PC-3 (cell line): ENCODE data around the gene PDHB. TPM values are rescaled to one million over a fixed set of nuclear protein-coding genes. Genes with fewer than 3 reads are reported as not detected.

Source experiments
- ATAC-seq: fragments of 200-7000 bp; cut with Tn5 transposase; 2 replicates; pipeline ENCODE4 v1.9.1; 2020; ENCODE audit warnings: mild to moderate bottlenecking, moderate library complexity
- BruUV-seq: library from RNA; stranded (reverse); fragments of 400-500 nt; replicated peaks from 2 replicates; lab custom pipeline; 2021; lab: Mats Ljungman, UMichigan
- CTCF ChIA-PET: fragments of 300-600 bp; sonication (Branson Sonifier 250); formaldehyde crosslinking; loops from one replicate; lab custom pipeline; 2022; ENCODE audit warnings: antibody characterized with exemption; lab: Charles Lee
- POLR2A ChIA-PET: fragments of 300-600 bp; sonication (Branson Sonifier 250); formaldehyde crosslinking; loops from one replicate; lab custom pipeline; 2022; ENCODE audit warnings: antibody characterized with exemption; ENCODE audit not compliant: unreplicated experiment; lab: Charles Lee
- DNase-seq: peaks from one replicate; pipeline ENCODE4 v3.0.0-alpha.2; 2015
- H2AFZ ChIP-seq: fragments of 300-600 bp; sonication (generic); 2 replicates; pipeline ENCODE4 v1.6.0; 2016; ENCODE audit warnings: antibody characterized with exemption, low read length
- H3F3A ChIP-seq: fragments of 300-600 bp; sonication (generic); one replicate; pipeline ENCODE4 v1.6.0; 2017; ENCODE audit warnings: antibody characterized with exemption, low read length, control low read depth, mild to moderate bottlenecking; ENCODE audit not compliant: unreplicated experiment
- H3K27ac ChIP-seq: fragments of 300-600 bp; sonication (generic); 2 replicates; pipeline ENCODE4 v1.5.1; 2016; ENCODE audit warnings: mild to moderate bottlenecking, low read length
- H3K27me3 ChIP-seq: fragments of 300-600 bp; sonication (generic); 2 replicates; pipeline ENCODE4 v1.6.1; 2016; ENCODE audit warnings: low read length, mixed read lengths
- H3K36me3 ChIP-seq: fragments of 300-600 bp; sonication (generic); 2 replicates; pipeline ENCODE4 v1.6.1; 2016; ENCODE audit warnings: low read depth, mixed run types, low read length, mixed read lengths
- H3K4me1 ChIP-seq: fragments of 300-600 bp; sonication (generic); 2 replicates; pipeline ENCODE4 v1.5.1; 2016; ENCODE audit warnings: low read length; ENCODE audit not compliant: insufficient read depth
- H3K4me2 ChIP-seq: fragments of 300-600 bp; sonication (generic); 2 replicates; pipeline ENCODE4 v1.6.0; 2016; ENCODE audit warnings: low read length
- H3K4me3 ChIP-seq: fragments of 300-600 bp; sonication (generic); 2 replicates; pipeline ENCODE4 v1.5.1; 2016; ENCODE audit warnings: mild to moderate bottlenecking, low read length, mixed read lengths
- H3K79me2 ChIP-seq: fragments of 300-600 bp; sonication (generic); 2 replicates; pipeline ENCODE4 v1.6.1; 2017; ENCODE audit warnings: low read length, mixed read lengths
- H3K9ac ChIP-seq: fragments of 300-600 bp; sonication (generic); 2 replicates; pipeline ENCODE4 v1.6.0; 2016; ENCODE audit warnings: mild to moderate bottlenecking, low read length
- H3K9me2 ChIP-seq: fragments of 300-600 bp; sonication (generic); replicated peaks from 2 replicates; pipeline ENCODE4 v1.6.1; 2016; ENCODE audit warnings: mixed run types, low read length, mixed read lengths
- H3K9me3 ChIP-seq: fragments of 300-600 bp; sonication (generic); 2 replicates; pipeline ENCODE4 v1.6.1; 2016; ENCODE audit warnings: low read length, mixed read lengths
- H4K20me1 ChIP-seq: fragments of 300-600 bp; sonication (generic); 2 replicates; pipeline ENCODE4 v1.6.1; 2016; ENCODE audit warnings: low read length, mixed read lengths
- CTCF ChIP-seq: fragments of 300-600 bp; sonication (generic); conservative IDR thresholded peaks from 2 replicates; pipeline ENCODE4 v1.5.1; 2017; ENCODE audit warnings: antibody characterized with exemption, low read depth, mild to moderate bottlenecking, low read length
- EZH2 ChIP-seq: fragments of 300-600 bp; sonication (generic); IDR thresholded peaks from one replicate; pipeline ENCODE4 v1.6.1; 2017; ENCODE audit warnings: antibody characterized with exemption, mild to moderate bottlenecking, low read length; ENCODE audit not compliant: unreplicated experiment
- EZH2phosphoT487 ChIP-seq: fragments of 300-600 bp; sonication (generic); IDR thresholded peaks from 2 replicates; pipeline ENCODE4 v1.6.1; 2018; ENCODE audit warnings: mild to moderate bottlenecking, antibody characterized with exemption, low read length, borderline replicate concordance
- intact Hi-C: fragments of 100-400 bp; cut with micrococcal nuclease; formaldehyde crosslinking; loops from 2 replicates; pipeline ENCODE4 v1.9.0; 2023
- total RNA-seq: library from RNA; depleted of rRNA; stranded (reverse); fragments of >200 nt; gene quantifications from 2 replicates; pipeline ENCODE4 v1.2.3, GENCODE V29; 2014

Gene PDHB
- total RNA-seq, 1 experiment from 2014 or later: 103 TPM

GRCh38 chr3:58408906-58409305 lies 24.7 kb downstream of the PDHB start:
- no peak overlapping the region for H3K27ac ChIP-seq
- H2AFZ ChIP-seq: no peak overlapping the region
- H3K9me3 ChIP-seq: no peaks in the 10 kb centered on the region
- TF ChIP-seq EZH2 (no peak), CTCF (no peak), EZH2phosphoT487 (no peak)
- CTCF ChIA-PET: no interaction called here
- H3K36me3 ChIP-seq: peaks cover 2% of the 10 kb centered on the region; the same call in 1 of the 2 replicates
- DNase-seq (no peak), ATAC-seq (no peak)
- no peaks in the 10 kb centered on the region for H4K20me1 ChIP-seq
- H3K9ac ChIP-seq: no peak overlapping the region
- no peaks in the 10 kb centered on the region for H3K9me2 ChIP-seq
- no peaks in the 10 kb centered on the region for H3K27me3 ChIP-seq
- H3K79me2 ChIP-seq: no peaks in the 10 kb centered on the region
- no peak overlapping the region for H3K4me3 ChIP-seq
- intact Hi-C loops: no loop called here
- POLR2A ChIA-PET: no interaction called here
- peaks cover 11% of the 10 kb centered on the region for H3K4me1 ChIP-seq
- H3K4me2 ChIP-seq: no peak overlapping the region
- H3F3A ChIP-seq: no peaks in the 10 kb centered on the region
- no TSS peak for BruUV-seq

- Histone ChIP-seq H3K9ac (peak overlapping the region; percentile 36), H3K4me3 (no peak overlapping the region), H3K9me3 (no peaks in the 10 kb centered on the region), H3K79me2 (no peaks in the 10 kb centered on the region), H3K4me2 (peak overlapping the region; percentile 19; the same call in 1 of the 2 replicates), H2AFZ (no peak overlapping the region), H3F3A (no peaks in the 10 kb centered on the region), H3K36me3 (peaks cover 2% of the 10 kb centered on the region; the same call in 1 of the 2 replicates), H3K27me3 (no peaks in the 10 kb centered on the region), H4K20me1 (no peaks in the 10 kb centered on the region), H3K27ac (peak overlapping the region; percentile 62), H3K9me2 (no peaks in the 10 kb centered on the region), H3K4me1 (peaks cover 16% of the 10 kb centered on the region)
- DNase-seq (peak; percentile 88), ATAC-seq (peak; percentile 100)
- intact Hi-C loops: loop anchor here (1.0 to 2.0 kb wide), 2 partner anchors 16 to 28 kb away; partner anchors contain the start of gene PDHB
- BruUV-seq: no TSS peak
- ChIA-PET POLR2A (interaction anchor here (0.6 kb wide), 1 partner anchor 57 kb away, joined by 11 read pairs; no protein-coding TSS in a partner anchor), CTCF (interaction anchor here (0.7 kb wide), 1 partner anchor 1245 kb away, joined by 3 read pairs; no protein-coding TSS in a partner anchor)
- TF ChIP-seq EZH2: no peak
- no peak for TF ChIP-seq CTCF
- TF ChIP-seq EZH2phosphoT487: no peak
These were observed 29.2 kb downstream of the PDHB start for GRCh38 chr3:58404396-58404795.

- Histone ChIP-seq H3F3A (no peaks in the 10 kb centered on the region), H3K79me2 (no peaks in the 10 kb centered on the region), H3K36me3 (no peaks in the 10 kb centered on the region), H3K4me1 (peaks cover 16% of the 10 kb centered on the region), H3K4me2 (no peak overlapping the region), H3K27ac (peak overlapping the region; percentile 62), H3K9ac (peak overlapping the region; percentile 7; the same call in 1 of the 2 replicates), H3K27me3 (no peaks in the 10 kb centered on the region), H4K20me1 (no peaks in the 10 kb centered on the region), H2AFZ (no peak overlapping the region), H3K9me2 (no peaks in the 10 kb centered on the region), H3K9me3 (no peaks in the 10 kb centered on the region), H3K4me3 (no peak overlapping the region)
- ChIA-PET CTCF (interaction anchor here (0.7 kb wide), 1 partner anchor 1244 kb away, joined by 3 read pairs; no protein-coding TSS in a partner anchor), POLR2A (no interaction called here)
- BruUV-seq: no TSS peak
- intact Hi-C loops: loop anchor here (1.0 to 2.0 kb wide), 2 partner anchors 15 to 29 kb away; partner anchors contain the start of gene PDHB
- no peak for ATAC-seq
- no peak for DNase-seq
- TF ChIP-seq EZH2 (no peak), EZH2phosphoT487 (no peak), CTCF (no peak)
These were observed 30.0 kb downstream of the PDHB start for GRCh38 chr3:58403513-58404109.
